ENCODE results near the gene KRT17.

The KRT17 gene

DNA sequence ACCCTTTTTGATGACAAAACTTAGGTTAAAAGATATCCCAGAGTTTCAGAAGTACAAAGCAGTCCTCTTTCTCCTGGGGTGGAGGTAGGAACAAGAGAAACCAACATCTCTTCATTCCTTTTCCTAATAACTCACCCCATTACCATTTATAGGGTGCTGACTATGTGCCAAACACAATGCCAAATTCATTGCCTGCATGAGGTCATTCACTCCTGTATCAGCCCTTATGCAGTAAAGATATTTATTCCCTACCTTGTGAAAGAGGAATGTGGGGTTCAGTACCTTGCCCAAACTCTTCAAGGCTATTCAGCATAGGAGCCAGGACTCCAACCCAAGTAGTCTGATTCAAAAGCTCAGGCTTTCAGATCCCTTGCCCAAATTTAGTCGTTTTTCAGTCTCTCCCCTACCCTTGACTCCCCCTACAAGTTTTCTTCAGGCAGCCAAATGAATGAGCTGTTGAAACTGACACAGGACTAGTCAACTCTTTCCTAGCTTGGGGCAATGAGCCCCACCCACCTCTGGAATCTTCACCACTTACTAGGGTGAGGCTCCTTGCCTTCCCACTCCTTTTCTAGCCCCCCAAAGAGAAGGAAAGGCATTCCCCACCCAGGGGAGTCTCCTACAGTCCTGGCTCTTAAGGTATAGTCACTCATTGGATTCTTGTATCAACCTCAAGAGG lies 43.5 kb downstream of the KRT17 start:
- H3K18ac ChIP-seq (ENCODE audit: low read length) = no peak overlapping the region
- H3K4ac ChIP-seq (ENCODE audit: low read depth, low read length) = no peak overlapping the region
- H3K79me1 ChIP-seq (ENCODE audit: low read length) = peaks cover 5% of the 10 kb centered on the region
- H3K27ac ChIP-seq (ENCODE audit: low read depth, low read length) = no peak overlapping the region
- no peak overlapping the region for H4K91ac ChIP-seq (ENCODE audit: low read depth, low read length)
- no peak overlapping the region for H4K12ac ChIP-seq (ENCODE audit: low read depth, low read length)
- no peak overlapping the region for H3K14ac ChIP-seq (ENCODE audit: low read length)
- H3K4me2 ChIP-seq (ENCODE audit: low read length) = no peak overlapping the region
- H2BK120ac ChIP-seq (ENCODE audit: insufficient read depth, low read length, poor library complexity) = no peak overlapping the region
- H3K79me2 ChIP-seq (ENCODE audit: control insufficient read depth, insufficient read depth, low read length, poor library complexity) = no peaks in the 10 kb centered on the region
- no peak overlapping the region for H3K9ac ChIP-seq (ENCODE audit: low read length)
- DNase-seq = peak; percentile 7 to 44
- H3K4me3 ChIP-seq (ENCODE audit: low read depth, low read length) = no peak overlapping the region
- H3K9me3 ChIP-seq (ENCODE audit: insufficient read depth, low read depth, low read length) = peaks cover 2% of the 10 kb centered on the region
- H3K36me3 ChIP-seq (ENCODE audit: control insufficient read depth in 1 of 2, insufficient read depth in 2 of 2, low read length in 2 of 2) = no peaks in the 10 kb centered on the region
- H3K27me3 ChIP-seq (ENCODE audit: insufficient read depth, low read length) = no peaks in the 10 kb centered on the region
- H4K8ac ChIP-seq (ENCODE audit: low read depth, low read length) = no peak overlapping the region
- H2BK12ac ChIP-seq (ENCODE audit: low read length) = no peak overlapping the region
- H2BK5ac ChIP-seq (ENCODE audit: low read depth, low read length, poor library complexity) = no peak overlapping the region
- peaks cover 6 to 10% of the 10 kb centered on the region in 2 experiments for H3K4me1 ChIP-seq (ENCODE audit: control insufficient read depth in 1 of 2, insufficient read depth in 2 of 2, low read length in 2 of 2)
- no CpG with 5 or more reads among the region's 1 CpG for WGBS (ENCODE audit: extremely low coverage, insufficient coverage, insufficient read length)
- H3K23ac ChIP-seq (ENCODE audit: low read length) = no peak overlapping the region
- no peak overlapping the region for H2AK5ac ChIP-seq (ENCODE audit: low read length)
- no peak overlapping the region for H2AFZ ChIP-seq (ENCODE audit: insufficient read depth, low read length, poor library complexity)

DNA sequence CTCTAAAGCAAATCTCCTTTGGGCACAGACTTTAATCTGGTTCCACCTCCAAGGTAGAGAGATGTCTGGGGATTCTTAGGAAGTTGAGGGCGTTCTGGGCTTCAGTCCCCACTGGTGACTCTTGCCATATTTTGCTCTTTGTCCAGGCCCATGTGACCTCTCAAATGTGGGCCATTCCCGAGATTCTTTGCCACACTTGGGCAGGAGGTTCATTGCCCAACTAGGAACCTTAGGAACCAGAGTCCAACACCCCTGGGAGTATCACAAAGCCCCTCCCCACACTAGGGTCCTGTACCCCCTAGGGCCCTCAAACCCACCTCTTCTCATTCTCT lies 44.2 kb downstream of the KRT17 start:
- H3K23ac ChIP-seq (ENCODE audit: low read length) = no peak overlapping the region
- no peak overlapping the region for H3K9ac ChIP-seq (ENCODE audit: low read length)
- no CpG with 5 or more reads among the region's 2 CpGs for WGBS (ENCODE audit: extremely low coverage, insufficient coverage, insufficient read length)
- peak overlapping the region; percentile 64 for H4K91ac ChIP-seq (ENCODE audit: low read depth, low read length)
- H2AK5ac ChIP-seq (ENCODE audit: low read length) = peak overlapping the region; percentile 52
- no peak overlapping the region for H2BK120ac ChIP-seq (ENCODE audit: insufficient read depth, low read length, poor library complexity)
- H2BK12ac ChIP-seq (ENCODE audit: low read length) = no peak overlapping the region
- no peak overlapping the region for H2BK5ac ChIP-seq (ENCODE audit: low read depth, low read length, poor library complexity)
- H3K4ac ChIP-seq (ENCODE audit: low read depth, low read length) = no peak overlapping the region
- no peaks in the 10 kb centered on the region for H3K79me2 ChIP-seq (ENCODE audit: control insufficient read depth, insufficient read depth, low read length, poor library complexity)
- no peaks in the 10 kb centered on the region for H3K36me3 ChIP-seq (ENCODE audit: control insufficient read depth in 1 of 2, insufficient read depth in 2 of 2, low read length in 2 of 2)
- no peak overlapping the region for H4K12ac ChIP-seq (ENCODE audit: low read depth, low read length)
- H4K8ac ChIP-seq (ENCODE audit: low read depth, low read length) = no peak overlapping the region
- no peak overlapping the region for H3K14ac ChIP-seq (ENCODE audit: low read length)
- peak in 1 of 2 donors; percentile 12 for DNase-seq
- no peak overlapping the region for H3K27ac ChIP-seq (ENCODE audit: low read depth, low read length)
- H3K79me1 ChIP-seq (ENCODE audit: low read length) = peaks cover 5% of the 10 kb centered on the region
- H3K4me1 ChIP-seq (ENCODE audit: control insufficient read depth in 1 of 2, insufficient read depth in 2 of 2, low read length in 2 of 2) = peaks cover 6 to 10% of the 10 kb centered on the region in 2 experiments
- no peak overlapping the region for H2AFZ ChIP-seq (ENCODE audit: insufficient read depth, low read length, poor library complexity)
- H3K4me3 ChIP-seq (ENCODE audit: low read depth, low read length) = no peak overlapping the region
- H3K18ac ChIP-seq (ENCODE audit: low read length) = no peak overlapping the region
- peaks cover 2% of the 10 kb centered on the region for H3K9me3 ChIP-seq (ENCODE audit: insufficient read depth, low read depth, low read length)
- no peaks in the 10 kb centered on the region for H3K27me3 ChIP-seq (ENCODE audit: insufficient read depth, low read length)
- H3K4me2 ChIP-seq (ENCODE audit: low read length) = no peak overlapping the region

DNA sequence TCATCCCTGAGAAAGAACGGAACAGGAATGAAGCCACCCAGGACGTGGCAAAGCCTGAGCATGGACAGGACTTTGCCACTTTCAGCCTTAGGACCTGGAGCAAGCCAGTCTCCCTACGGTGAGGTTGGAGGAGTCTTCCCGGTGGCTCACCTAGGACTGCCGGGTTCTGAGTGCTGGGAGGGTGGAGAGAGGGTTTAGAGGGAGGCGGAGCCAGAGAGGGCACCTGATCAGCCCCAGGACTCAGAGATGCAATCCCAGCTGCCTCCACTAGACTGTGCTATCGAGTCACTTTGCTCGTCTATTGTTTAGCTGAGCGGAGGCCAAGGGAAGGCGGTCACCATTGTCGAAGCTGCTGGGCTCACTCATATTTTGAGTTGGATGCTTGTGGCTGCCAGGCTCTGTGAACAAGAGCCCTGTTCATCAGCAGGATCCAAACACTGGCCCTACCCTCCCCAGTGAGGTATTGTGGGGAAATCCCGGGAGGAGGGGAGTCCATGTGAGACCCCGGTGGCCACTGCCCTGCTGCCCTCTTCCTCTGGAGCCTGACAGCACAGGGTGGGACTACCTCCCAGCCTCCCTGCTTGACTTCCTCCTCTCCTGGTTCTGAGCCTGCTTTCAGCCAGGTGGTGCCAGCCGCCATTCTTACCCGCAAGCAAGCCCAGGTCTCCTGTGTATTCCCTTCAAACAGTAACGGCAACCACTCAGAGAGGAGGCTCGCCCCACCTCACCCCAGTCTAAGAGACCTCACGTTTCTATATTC lies 44.7 kb downstream of the KRT17 start:
- H3K79me2 ChIP-seq (ENCODE audit: control insufficient read depth, insufficient read depth, low read length, poor library complexity) = no peaks in the 10 kb centered on the region
- WGBS (ENCODE audit: extremely low coverage, insufficient coverage, insufficient read length) = no CpG with 5 or more reads among the region's 18 CpGs
- H3K14ac ChIP-seq (ENCODE audit: low read length) = peak overlapping the region; percentile 43

DNA sequence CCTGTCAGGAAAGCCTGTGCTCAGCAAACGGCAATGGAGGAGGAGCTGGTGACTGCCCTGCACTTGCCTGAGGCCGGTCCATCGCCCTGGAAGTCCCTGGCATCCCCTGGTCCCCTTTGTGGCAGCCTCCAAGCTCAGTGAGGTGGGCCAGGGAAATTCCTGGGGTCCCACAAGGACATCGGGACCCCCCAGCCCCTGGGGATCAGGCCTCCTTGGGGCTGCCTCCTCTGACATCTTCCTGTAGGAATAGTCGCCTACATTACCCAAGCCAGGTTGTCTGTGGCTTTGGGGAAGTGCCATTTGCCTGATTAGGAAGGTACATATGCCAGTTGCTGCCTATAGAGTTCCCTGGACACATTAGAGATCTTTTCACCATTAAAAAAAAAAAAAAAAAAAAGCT lies 45.4 kb downstream of the KRT17 start:
- Histone ChIP-seq H3K23ac (ENCODE audit: low read length) (no peak overlapping the region), H3K79me1 (ENCODE audit: low read length) (peaks cover 5% of the 10 kb centered on the region), H3K9me3 (ENCODE audit: insufficient read depth, low read depth, low read length) (peaks cover 2% of the 10 kb centered on the region), H3K4me2 (ENCODE audit: low read length) (no peak overlapping the region), H3K4ac (ENCODE audit: low read depth, low read length) (no peak overlapping the region), H3K79me2 (ENCODE audit: control insufficient read depth, insufficient read depth, low read length, poor library complexity) (no peaks in the 10 kb centered on the region), H3K36me3 (ENCODE audit: control insufficient read depth in 1 of 2, insufficient read depth in 2 of 2, low read length in 2 of 2) (no peaks in the 10 kb centered on the region), H3K9ac (ENCODE audit: low read length) (no peak overlapping the region), H3K14ac (ENCODE audit: low read length) (peak overlapping the region; percentile 47), H2BK5ac (ENCODE audit: low read depth, low read length, poor library complexity) (no peak overlapping the region), H4K91ac (ENCODE audit: low read depth, low read length) (peak overlapping the region; percentile 34), H3K4me1 (ENCODE audit: control insufficient read depth in 1 of 2, insufficient read depth in 2 of 2, low read length in 2 of 2) (peaks cover 6 to 10% of the 10 kb centered on the region in 2 experiments), H3K27ac (ENCODE audit: low read depth, low read length) (no peak overlapping the region), H2BK120ac (ENCODE audit: insufficient read depth, low read length, poor library complexity) (no peak overlapping the region), H4K12ac (ENCODE audit: low read depth, low read length) (no peak overlapping the region), H2AFZ (ENCODE audit: insufficient read depth, low read length, poor library complexity) (no peak overlapping the region), H2BK12ac (ENCODE audit: low read length) (peak overlapping the region; percentile 13), H3K27me3 (ENCODE audit: insufficient read depth, low read length) (no peaks in the 10 kb centered on the region), H2AK5ac (ENCODE audit: low read length) (peak overlapping the region; percentile 33), H4K8ac (ENCODE audit: low read depth, low read length) (peak overlapping the region; percentile 17), H3K4me3 (ENCODE audit: low read depth, low read length) (no peak overlapping the region), H3K18ac (ENCODE audit: low read length) (peak overlapping the region; percentile 21)
- DNase-seq = no peak
- WGBS (ENCODE audit: extremely low coverage, insufficient coverage, insufficient read length) = no CpG with 5 or more reads among the region's 5 CpGs

More for the DNA sequence above, 44.7 kb downstream of the KRT17 start:
- H2AK5ac ChIP-seq (ENCODE audit: low read length) = peak overlapping the region; percentile 32
- H3K79me1 ChIP-seq (ENCODE audit: low read length) = peaks cover 5% of the 10 kb centered on the region
- peaks cover 2% of the 10 kb centered on the region for H3K9me3 ChIP-seq (ENCODE audit: insufficient read depth, low read depth, low read length)
- no peak overlapping the region for H3K4me2 ChIP-seq (ENCODE audit: low read length)
- H2AFZ ChIP-seq (ENCODE audit: insufficient read depth, low read length, poor library complexity) = no peak overlapping the region
- peak overlapping the region; percentile 5 for H4K8ac ChIP-seq (ENCODE audit: low read depth, low read length)
- H2BK5ac ChIP-seq (ENCODE audit: low read depth, low read length, poor library complexity) = no peak overlapping the region
- no peak overlapping the region for H4K12ac ChIP-seq (ENCODE audit: low read depth, low read length)
- H3K27me3 ChIP-seq (ENCODE audit: insufficient read depth, low read length) = no peaks in the 10 kb centered on the region
- H4K91ac ChIP-seq (ENCODE audit: low read depth, low read length) = peak overlapping the region; percentile 64
- no peaks in the 10 kb centered on the region for H3K36me3 ChIP-seq (ENCODE audit: control insufficient read depth in 1 of 2, insufficient read depth in 2 of 2, low read length in 2 of 2)
- H2BK120ac ChIP-seq (ENCODE audit: insufficient read depth, low read length, poor library complexity) = peak overlapping the region; percentile 15
- no peak overlapping the region for H3K4ac ChIP-seq (ENCODE audit: low read depth, low read length)
- no peak overlapping the region for H3K4me3 ChIP-seq (ENCODE audit: low read depth, low read length)
- no peak overlapping the region for H3K9ac ChIP-seq (ENCODE audit: low read length)
- peak; percentile 97 to 99 for DNase-seq
- no peak overlapping the region for H3K23ac ChIP-seq (ENCODE audit: low read length)
- no peak overlapping the region for H3K27ac ChIP-seq (ENCODE audit: low read depth, low read length)
- peaks cover 6 to 10% of the 10 kb centered on the region in 2 experiments for H3K4me1 ChIP-seq (ENCODE audit: control insufficient read depth in 1 of 2, insufficient read depth in 2 of 2, low read length in 2 of 2)
- H3K18ac ChIP-seq (ENCODE audit: low read length) = peak overlapping the region; percentile 29
- H2BK12ac ChIP-seq (ENCODE audit: low read length) = peak overlapping the region; percentile 26
